ENCODE measurements around the gene ACADS.

- TF ChIP-seq CTCF (IDR thresholded peaks at IDR 0.05; ENCODE audit: low read depth, low read length) (no peak), EZH2phosphoT487 (IDR thresholded peaks at IDR 0.05; ENCODE audit: low read depth) (no peak)
These were observed 29.2 kb downstream of the ACADS start for GRCh38 chr12:120754792-120755191.
